ENCODE measurements around the gene ASIC1. TPM values are rescaled to one million over a fixed set of nuclear protein-coding genes. Genes with fewer than 3 reads are reported as not detected.

The ASIC1 gene
- total and polyA plus RNA-seq, 2 donors: 1.3 to 3.6 TPM

- Histone ChIP-seq H3K36me3 (ENCODE audit: control insufficient read depth in 2 of 2, insufficient read depth in 2 of 2, low read length in 1 of 2) (no peaks in the 10 kb centered on the region), H3K27ac (ENCODE audit: low read depth in 1 of 2, low read length in 1 of 2) (no peak overlapping the region), H3K4me3 (ENCODE audit: low read length in 2 of 2) (no peak overlapping the region), H3K9me3 (ENCODE audit: control insufficient read depth in 2 of 2, insufficient read depth in 1 of 2, low read length in 1 of 2) (no peaks in the 10 kb centered on the region), H3K27me3 (ENCODE audit: control insufficient read depth in 2 of 2, insufficient read depth in 1 of 2, low read length in 1 of 2) (peaks cover 0 to 6% of the 10 kb centered on the region in 2 donors), H3K4me1 (ENCODE audit: control insufficient read depth in 2 of 2, insufficient read depth in 2 of 2, low read length in 2 of 2) (peaks cover 28 to 42% of the 10 kb centered on the region in 2 donors)
- DNase-seq (ENCODE audit: low read depth in 6 of 9, low spot score in 9 of 9): no peak
- 95% methylated on average over 3 of the region's 3 CpGs for whole genome bisulfite sequencing
Observed at GRCh38 chr12:50065726-50066310, 8.4 kb downstream of the ASIC1 start.

GRCh38 chr12:50066402-50066801 is 9.0 kb downstream of the ASIC1 start:
- Histone ChIP-seq H3K27ac (ENCODE audit: low read depth in 1 of 2, low read length in 1 of 2) (no peak overlapping the region), H3K4me1 (ENCODE audit: control insufficient read depth in 2 of 2, insufficient read depth in 2 of 2, low read length in 2 of 2) (peaks cover 23 to 37% of the 10 kb centered on the region in 2 donors), H3K27me3 (ENCODE audit: control insufficient read depth in 2 of 2, insufficient read depth in 1 of 2, low read length in 1 of 2) (peaks cover 0 to 7% of the 10 kb centered on the region in 2 donors), H3K36me3 (ENCODE audit: control insufficient read depth in 2 of 2, insufficient read depth in 2 of 2, low read length in 1 of 2) (no peaks in the 10 kb centered on the region), H3K9me3 (ENCODE audit: control insufficient read depth in 2 of 2, insufficient read depth in 1 of 2, low read length in 1 of 2) (no peaks in the 10 kb centered on the region), H3K4me3 (ENCODE audit: low read length in 2 of 2) (no peak overlapping the region)
- WGBS: 91% methylated on average over 5 of the region's 5 CpGs
- DNase-seq (ENCODE audit: low read depth in 6 of 9, low spot score in 9 of 9): no peak

- H3K36me3 ChIP-seq (ENCODE audit: control insufficient read depth in 2 of 2, insufficient read depth in 2 of 2, low read length in 1 of 2): peaks cover 0 to 4% of the 10 kb centered on the region in 2 donors
- H3K4me1 ChIP-seq (ENCODE audit: control insufficient read depth in 2 of 2, insufficient read depth in 2 of 2, low read length in 2 of 2): peaks cover 0 to 10% of the 10 kb centered on the region in 2 donors
- no peaks in the 10 kb centered on the region for H3K9me3 ChIP-seq (ENCODE audit: control insufficient read depth in 2 of 2, insufficient read depth in 1 of 2, low read length in 1 of 2)
- 98% methylated on average over 5 of the region's 5 CpGs for WGBS
- no peak overlapping the region for H3K4me3 ChIP-seq (ENCODE audit: low read length in 2 of 2)
- peaks cover 0 to 33% of the 10 kb centered on the region in 2 donors for H3K27me3 ChIP-seq (ENCODE audit: control insufficient read depth in 2 of 2, insufficient read depth in 1 of 2, low read length in 1 of 2)
- H3K27ac ChIP-seq (ENCODE audit: low read depth in 1 of 2, low read length in 1 of 2): no peak overlapping the region
- DNase-seq (ENCODE audit: low read depth in 6 of 9, low spot score in 9 of 9): no peak
Observed at GRCh38 chr12:50069069-50069468, 11.7 kb downstream of the ASIC1 start.

GRCh38 chr12:50069539-50069938 is 12.1 kb downstream of the ASIC1 start:
- WGBS: 97% methylated on average over 3 of the region's 3 CpGs
- peaks cover 0 to 33% of the 10 kb centered on the region in 2 donors for H3K27me3 ChIP-seq (ENCODE audit: control insufficient read depth in 2 of 2, insufficient read depth in 1 of 2, low read length in 1 of 2)
- peaks cover 0 to 4% of the 10 kb centered on the region in 2 donors for H3K36me3 ChIP-seq (ENCODE audit: control insufficient read depth in 2 of 2, insufficient read depth in 2 of 2, low read length in 1 of 2)
- H3K4me1 ChIP-seq (ENCODE audit: control insufficient read depth in 2 of 2, insufficient read depth in 2 of 2, low read length in 2 of 2): peaks cover 0 to 6% of the 10 kb centered on the region in 2 donors
- DNase-seq (ENCODE audit: low read depth in 6 of 9, low spot score in 9 of 9): no peak
- H3K4me3 ChIP-seq (ENCODE audit: low read length in 2 of 2): no peak overlapping the region
- H3K27ac ChIP-seq (ENCODE audit: low read depth in 1 of 2, low read length in 1 of 2): no peak overlapping the region
- no peaks in the 10 kb centered on the region for H3K9me3 ChIP-seq (ENCODE audit: control insufficient read depth in 2 of 2, insufficient read depth in 1 of 2, low read length in 1 of 2)

- WGBS: 47% methylated on average over 9 of the region's 9 CpGs
- DNase-seq (ENCODE audit: low read depth in 6 of 9, low spot score in 9 of 9): peak in 4 of 9 donors; percentile 69 to 79 (median 76)
- Histone ChIP-seq H3K9me3 (ENCODE audit: control insufficient read depth in 2 of 2, insufficient read depth in 1 of 2, low read length in 1 of 2) (no peaks in the 10 kb centered on the region), H3K27me3 (ENCODE audit: control insufficient read depth in 2 of 2, insufficient read depth in 1 of 2, low read length in 1 of 2) (peaks cover 0 to 33% of the 10 kb centered on the region in 2 donors), H3K4me3 (ENCODE audit: low read length in 2 of 2) (no peak overlapping the region), H3K4me1 (ENCODE audit: control insufficient read depth in 2 of 2, insufficient read depth in 2 of 2, low read length in 2 of 2) (peaks cover 0 to 9% of the 10 kb centered on the region in 2 donors), H3K27ac (ENCODE audit: low read depth in 1 of 2, low read length in 1 of 2) (no peak overlapping the region), H3K36me3 (ENCODE audit: control insufficient read depth in 2 of 2, insufficient read depth in 2 of 2, low read length in 1 of 2) (peaks cover 0 to 4% of the 10 kb centered on the region in 2 donors)
Observed at GRCh38 chr12:50070314-50071060, 13.1 kb downstream of the ASIC1 start.

DNA sequence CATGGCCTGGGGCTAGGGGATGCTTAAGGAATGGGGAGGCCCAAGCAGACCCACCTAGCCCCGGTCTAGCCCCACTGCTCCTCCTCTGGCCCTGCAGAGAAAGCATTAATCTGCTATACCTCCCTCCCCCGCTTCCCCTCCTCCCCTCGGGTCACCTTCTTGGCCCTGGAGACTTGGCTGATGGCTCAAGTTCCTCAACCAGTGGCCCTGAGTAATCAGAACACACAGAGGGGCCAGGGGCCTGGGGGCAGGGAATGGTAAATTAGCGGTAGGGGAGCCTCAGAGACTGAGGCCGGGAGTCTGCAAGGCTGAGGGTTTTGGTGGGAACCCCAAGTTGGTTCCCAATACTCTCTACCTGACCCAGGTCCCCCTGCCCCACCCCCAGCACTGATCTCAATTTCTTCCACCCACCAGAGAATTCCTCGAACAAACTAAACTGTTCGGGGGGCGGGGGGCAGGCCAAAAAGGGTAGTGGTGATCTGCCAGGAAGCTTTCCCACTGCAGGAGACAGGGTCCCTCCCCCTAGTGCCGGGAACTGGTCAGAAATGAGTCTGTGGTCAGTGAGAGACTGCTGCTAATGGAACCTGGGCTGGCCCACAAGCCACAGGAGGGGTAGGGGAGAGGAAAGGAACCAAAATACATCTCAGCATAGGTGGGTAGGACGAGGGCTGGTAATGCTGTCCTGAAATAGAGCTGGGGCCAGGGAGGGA is 15.0 kb downstream of the ASIC1 start:
- 71% methylated on average over 10 of the region's 10 CpGs for WGBS
- H3K9me3 ChIP-seq (ENCODE audit: control insufficient read depth in 2 of 2, insufficient read depth in 1 of 2, low read length in 1 of 2): no peaks in the 10 kb centered on the region
- DNase-seq (ENCODE audit: low read depth in 6 of 9, low spot score in 9 of 9): no peak

GRCh38 chr12:50073206-50073605 is 15.8 kb downstream of the ASIC1 start:
- 89% methylated on average over 7 of the region's 7 CpGs for WGBS
- peaks cover 0 to 33% of the 10 kb centered on the region in 2 donors for H3K27me3 ChIP-seq (ENCODE audit: control insufficient read depth in 2 of 2, insufficient read depth in 1 of 2, low read length in 1 of 2)
- H3K27ac ChIP-seq (ENCODE audit: low read depth in 1 of 2, low read length in 1 of 2): no peak overlapping the region
- H3K4me3 ChIP-seq (ENCODE audit: low read length in 2 of 2): no peak overlapping the region
- peaks cover 0 to 7% of the 10 kb centered on the region in 2 donors for H3K4me1 ChIP-seq (ENCODE audit: control insufficient read depth in 2 of 2, insufficient read depth in 2 of 2, low read length in 2 of 2)
- H3K36me3 ChIP-seq (ENCODE audit: control insufficient read depth in 2 of 2, insufficient read depth in 2 of 2, low read length in 1 of 2): peaks cover 0 to 4% of the 10 kb centered on the region in 2 donors
- no peaks in the 10 kb centered on the region for H3K9me3 ChIP-seq (ENCODE audit: control insufficient read depth in 2 of 2, insufficient read depth in 1 of 2, low read length in 1 of 2)
- DNase-seq (ENCODE audit: low read depth in 6 of 9, low spot score in 9 of 9): no peak

More for the DNA sequence above, 15.0 kb downstream of the ASIC1 start:
- H3K4me1 ChIP-seq (ENCODE audit: control insufficient read depth in 2 of 2, insufficient read depth in 2 of 2, low read length in 2 of 2): peaks cover 0 to 7% of the 10 kb centered on the region in 2 donors
- H3K27ac ChIP-seq (ENCODE audit: low read depth in 1 of 2, low read length in 1 of 2): no peak overlapping the region
- H3K4me3 ChIP-seq (ENCODE audit: low read length in 2 of 2): no peak overlapping the region
- H3K36me3 ChIP-seq (ENCODE audit: control insufficient read depth in 2 of 2, insufficient read depth in 2 of 2, low read length in 1 of 2): peaks cover 0 to 4% of the 10 kb centered on the region in 2 donors
- peaks cover 0 to 33% of the 10 kb centered on the region in 2 donors for H3K27me3 ChIP-seq (ENCODE audit: control insufficient read depth in 2 of 2, insufficient read depth in 1 of 2, low read length in 1 of 2)

DNA sequence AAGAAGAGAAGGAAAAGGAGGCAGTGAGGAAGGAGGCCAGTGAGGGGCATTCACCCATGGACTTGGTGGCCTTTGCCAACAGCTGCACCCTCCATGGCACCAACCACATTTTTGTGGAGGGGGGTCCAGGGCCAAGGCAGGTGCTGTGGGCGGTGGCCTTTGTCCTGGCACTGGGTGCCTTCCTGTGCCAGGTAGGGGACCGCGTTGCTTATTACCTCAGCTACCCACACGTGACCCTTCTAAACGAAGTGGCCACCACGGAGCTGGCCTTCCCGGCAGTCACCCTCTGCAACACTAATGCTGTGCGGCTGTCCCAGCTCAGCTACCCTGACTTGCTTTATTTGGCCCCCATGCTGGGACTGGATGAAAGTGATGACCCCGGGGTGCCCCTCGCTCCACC is 16.3 kb downstream of the ASIC1 start:
- no peak for DNase-seq (ENCODE audit: low read depth in 6 of 9, low spot score in 9 of 9)
- Histone ChIP-seq H3K27me3 (ENCODE audit: control insufficient read depth in 2 of 2, insufficient read depth in 1 of 2, low read length in 1 of 2) (peaks cover 0 to 30% of the 10 kb centered on the region in 2 donors), H3K27ac (ENCODE audit: low read depth in 1 of 2, low read length in 1 of 2) (no peak overlapping the region), H3K4me1 (ENCODE audit: control insufficient read depth in 2 of 2, insufficient read depth in 2 of 2, low read length in 2 of 2) (peaks cover 0 to 7% of the 10 kb centered on the region in 2 donors), H3K9me3 (ENCODE audit: control insufficient read depth in 2 of 2, insufficient read depth in 1 of 2, low read length in 1 of 2) (no peaks in the 10 kb centered on the region), H3K4me3 (ENCODE audit: low read length in 2 of 2) (no peak overlapping the region), H3K36me3 (ENCODE audit: control insufficient read depth in 2 of 2, insufficient read depth in 2 of 2, low read length in 1 of 2) (peaks cover 0 to 4% of the 10 kb centered on the region in 2 donors)
- WGBS: 90% methylated on average over 10 of the region's 10 CpGs
